Body of pancreas (tissue), 4 donors: ENCODE results near the gene TNNT1. TPM values are rescaled to one million over a fixed set of nuclear protein-coding genes. Genes with fewer than 3 reads are reported as not detected.

Experiments used
- ATAC-seq: fragments of 150-250 bp; one replicate; pipeline ENCODE4 v1.9.1; 2016
- DNase-seq, 4 donors: peaks; one replicate each; pipeline ENCODE4 v3.0.0-alpha.2; 2019
- H3K27ac ChIP-seq, 4 donors: fragments of 200-600 bp; sonication (generic); 1 replicate in 3 of 4; 2 replicates in 1 of 4; pipeline versions ENCODE4 v1.5.1 to v1.6.1; 2016 to 2019; ENCODE audit warnings: mild to moderate bottlenecking in 1 of 4, mixed read lengths in 1 of 4, moderate library complexity in 1 of 4
- H3K27me3 ChIP-seq, 2 donors: fragments of 200-600 bp; sonication (generic); one replicate each; pipeline ENCODE4 v1.6.0; 2016; ENCODE audit warnings: mild to moderate bottlenecking in 1 of 2
- H3K36me3 ChIP-seq, 2 donors: fragments of 200-600 bp; sonication (generic); replicated peaks in 1 of 2; 2 replicates each; pipeline ENCODE4 v1.5.1; 2016; ENCODE audit warnings: low read depth in 2 of 2; ENCODE audit not compliant: insufficient read depth in 1 of 2
- H3K4me1 ChIP-seq: fragments of 200-600 bp; sonication (generic); one replicate; pipeline ENCODE4 v1.6.0; 2016
- H3K4me3 ChIP-seq, 2 donors: fragments of 200-600 bp; sonication (generic); 1 replicate in 1 of 2; 2 replicates in 1 of 2; pipeline ENCODE4 v1.5.1; 2016 to 2019
- H3K9me3 ChIP-seq, 3 donors: fragments of 200-600 bp; sonication (generic); 1 replicate in 2 of 3; 2 replicates in 1 of 3; pipeline ENCODE4 v1.5.1; 2016
- CTCF ChIP-seq, 7 experiments: fragments of 450-650 bp in 4 of 7; fragments of 200-600 bp in 3 of 7; sonication (generic) in 3 of 7; IDR thresholded peaks; one replicate each; pipeline ENCODE4 v1.5.1; 2016 to 2019; ENCODE audit warnings: antibody characterized with exemption in 7 of 7
- POLR2A ChIP-seq, 3 donors: fragments of 450-650 bp; IDR thresholded peaks; one replicate each; pipeline ENCODE4 v1.6.1; 2016; ENCODE audit warnings: antibody characterized with exemption in 3 of 3, mild to moderate bottlenecking in 2 of 3
- WGBS, 2 donors: methylation state at CpG; one replicate each; pipeline ENCODE4 v1.1.5; 2017; 5-methylcytosine and 5-hydroxymethylcytosine counted together
- intact Hi-C: fragments of 100-400 bp; cut with DNase I; formaldehyde crosslinking; loops from one replicate; pipeline ENCODE4 v1.15.1; 2023
- total RNA-seq, 2 donors: library from RNA; depleted of rRNA; stranded (reverse); fragments of >200 nt; gene quantifications; one replicate each; pipeline ENCODE4 v1.1.0, GENCODE V29; 2016

Gene TNNT1
- total RNA-seq, 2 donors from 2014 or later = not detected

- Histone ChIP-seq H3K4me3 (no peak overlapping the region), H3K9me3 (no peaks in the 10 kb centered on the region), H3K27ac (no peak overlapping the region), H3K4me1 (no peaks in the 10 kb centered on the region), H3K27me3 (no peaks in the 10 kb centered on the region), H3K36me3 (peaks cover 0 to 6% of the 10 kb centered on the region in 2 donors)
- ATAC-seq = no peak
- intact Hi-C loops = no loop called here
- 82% methylated on average over 2 of the region's 2 CpGs for WGBS, 2 donors
- no peak for TF ChIP-seq CTCF (IDR thresholded peaks at IDR 0.05)
- no peak for TF ChIP-seq POLR2A (IDR thresholded peaks at IDR 0.05)
- no peak for DNase-seq
Observed at GRCh38 chr19:55105237-55105636, 43.8 kb downstream of the TNNT1 start.

- TF ChIP-seq CTCF (IDR thresholded peaks at IDR 0.05) = no peak
- no peak for TF ChIP-seq POLR2A (IDR thresholded peaks at IDR 0.05)
- no peak for DNase-seq
- Histone ChIP-seq H3K27ac (no peak overlapping the region), H3K4me3 (no peak overlapping the region), H3K4me1 (no peaks in the 10 kb centered on the region), H3K9me3 (no peaks in the 10 kb centered on the region), H3K36me3 (peaks cover 0 to 6% of the 10 kb centered on the region in 2 donors), H3K27me3 (no peaks in the 10 kb centered on the region)
- ATAC-seq = no peak
- 97% methylated on average over 9 of the region's 9 CpGs for WGBS, 2 donors
- intact Hi-C loops = no loop called here
Observed at GRCh38 chr19:55103190-55103589, 45.8 kb downstream of the TNNT1 start.

DNA sequence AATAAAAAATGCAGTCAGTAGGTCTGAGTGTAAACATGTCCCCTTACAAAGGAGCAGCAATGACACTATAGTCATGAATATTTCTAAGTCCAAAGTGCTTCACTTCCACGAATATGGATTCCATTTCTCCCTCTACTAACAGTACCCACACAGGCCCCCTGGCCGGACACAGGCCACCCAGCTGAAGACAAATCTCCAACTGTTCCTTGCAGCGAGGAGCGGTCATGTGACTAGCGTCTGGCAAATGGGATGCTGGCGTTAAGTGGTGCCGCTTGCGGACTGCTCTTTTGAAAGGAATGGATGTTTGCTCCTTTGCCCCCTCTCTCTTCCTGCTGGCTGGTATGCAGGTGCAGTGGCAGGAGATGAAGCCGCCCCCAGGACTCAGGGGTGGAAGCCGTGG is 47.7 kb downstream of the TNNT1 start:
- WGBS, 2 donors = 89 to 90% methylated on average over 8 to 9 of the region's 10 CpGs
- Histone ChIP-seq H3K27ac (no peak overlapping the region), H3K9me3 (no peaks in the 10 kb centered on the region), H3K4me1 (no peaks in the 10 kb centered on the region), H3K4me3 (no peak overlapping the region), H3K36me3 (peaks cover 0 to 6% of the 10 kb centered on the region in 2 donors), H3K27me3 (no peaks in the 10 kb centered on the region)
- TF ChIP-seq CTCF (IDR thresholded peaks at IDR 0.05) (no peak), POLR2A (IDR thresholded peaks at IDR 0.05) (no peak)
- no peak for ATAC-seq
- DNase-seq = no peak
- intact Hi-C loops = no loop called here

GRCh38 chr19:55099557-55100506 is 49.2 kb downstream of the TNNT1 start:
- Histone ChIP-seq H3K4me1 (no peaks in the 10 kb centered on the region), H3K9me3 (no peaks in the 10 kb centered on the region), H3K27ac (no peak overlapping the region), H3K36me3 (peaks cover 0 to 6% of the 10 kb centered on the region in 2 donors), H3K27me3 (no peaks in the 10 kb centered on the region), H3K4me3 (no peak overlapping the region)
- ATAC-seq (no peak), DNase-seq (no peak)
- WGBS, 2 donors = 85 to 86% methylated on average over 17 to 27 of the region's 27 CpGs
- TF ChIP-seq CTCF (IDR thresholded peaks at IDR 0.05) (no peak), POLR2A (IDR thresholded peaks at IDR 0.05) (no peak)
- intact Hi-C loops = no loop called here
